DMS 273 treated with DMSO at 0.1 percent for 48 hours (cell line): ENCODE results near the gene ARHGEF16.

Source experiments
- DNase-seq: peaks from one replicate; lab custom pipeline; 2025; lab: John Stamatoyannopoulos, UW

ARHGEF16 gene

GRCh38 chr1:3502641-3503524, 48.4 kb downstream of the ARHGEF16 start:
- no peak for DNase-seq

GRCh38 chr1:3503525-3503886, 49.0 kb downstream of the ARHGEF16 start:
- DNase-seq: no peak

- DNase-seq: no peak
Observed at GRCh38 chr1:3504151-3504821, 49.8 kb downstream of the ARHGEF16 start.

GRCh38 chr1:3504822-3505153, 50.3 kb downstream of the ARHGEF16 start:
- no peak for DNase-seq

GRCh38 chr1:3505161-3505560, 50.7 kb downstream of the ARHGEF16 start:
- DNase-seq: no peak

- DNase-seq: no peak
Observed at GRCh38 chr1:3506041-3506440, 51.6 kb downstream of the ARHGEF16 start.

GRCh38 chr1:3506943-3507342, 52.5 kb downstream of the ARHGEF16 start:
- no peak for DNase-seq

GRCh38 chr1:3507636-3508275, 53.3 kb downstream of the ARHGEF16 start:
- no peak for DNase-seq

- DNase-seq: no peak
Observed at GRCh38 chr1:3508757-3509415, 54.4 kb downstream of the ARHGEF16 start.

- DNase-seq: no peak
Observed at GRCh38 chr1:3509721-3510120, 55.3 kb downstream of the ARHGEF16 start.

GRCh38 chr1:3510136-3510955, 55.9 kb downstream of the ARHGEF16 start:
- no peak for DNase-seq

GRCh38 chr1:3510956-3511250, 56.4 kb downstream of the ARHGEF16 start:
- DNase-seq: no peak

- no peak for DNase-seq
Observed at GRCh38 chr1:3511306-3511705, 56.8 kb downstream of the ARHGEF16 start.

- no peak for DNase-seq
Observed at GRCh38 chr1:3511856-3512255, 57.4 kb downstream of the ARHGEF16 start.

GRCh38 chr1:3514404-3514803, 59.9 kb downstream of the ARHGEF16 start:
- no peak for DNase-seq

GRCh38 chr1:3515272-3515671, 60.8 kb downstream of the ARHGEF16 start:
- DNase-seq: no peak

GRCh38 chr1:3515774-3516480, 61.5 kb downstream of the ARHGEF16 start:
- DNase-seq: no peak

GRCh38 chr1:3516481-3516869, 62.0 kb downstream of the ARHGEF16 start:
- DNase-seq: no peak

- no peak for DNase-seq
Observed at GRCh38 chr1:3516911-3517675, 62.6 kb downstream of the ARHGEF16 start.

GRCh38 chr1:3518256-3518655, 63.8 kb downstream of the ARHGEF16 start:
- no peak for DNase-seq

- no peak for DNase-seq
Observed at GRCh38 chr1:3518756-3519155, 64.3 kb downstream of the ARHGEF16 start.
